Muscle of leg (tissue), 11 donors: ENCODE data around the gene TMEM42. TPM values are rescaled to one million over a fixed set of nuclear protein-coding genes. Genes with fewer than 3 reads are reported as not detected.
"Not testable (repeated sequence)": the region's sequence is repeated elsewhere in the genome, so short reads cannot be mapped to it uniquely, and the experiment has no call there.

ENCODE experiments used
- DNase-seq: peaks from one replicate; pipeline ENCODE4 v3.0.0; 2013
- H3K27ac ChIP-seq: one replicate; pipeline ENCODE4 v1.5.1; 2013; ENCODE audit warnings: mild to moderate bottlenecking, low read length, control low read depth
- H3K27me3 ChIP-seq: one replicate; pipeline ENCODE4 v1.6.1; 2013; ENCODE audit warnings: low read length; ENCODE audit not compliant: control insufficient read depth, insufficient read depth
- H3K36me3 ChIP-seq: one replicate; pipeline ENCODE4 v1.6.1; 2013; ENCODE audit warnings: low read length; ENCODE audit not compliant: control insufficient read depth, insufficient read depth
- H3K4me1 ChIP-seq: one replicate; pipeline ENCODE4 v1.6.1; 2013; ENCODE audit warnings: low read length; ENCODE audit not compliant: control insufficient read depth, insufficient read depth
- H3K4me3 ChIP-seq: one replicate; pipeline ENCODE4 v1.5.1; 2013; ENCODE audit warnings: low read length, control low read depth
- H3K9me3 ChIP-seq: replicated peaks from 2 replicates; pipeline ENCODE4 v1.6.1; 2013; ENCODE audit warnings: low read depth, low read length; ENCODE audit not compliant: control insufficient read depth
- WGBS: methylation state at CpG from one replicate; pipeline ENCODE4 v1.1.5; 2013; ENCODE audit warnings: missing lambda C conversion rate; ENCODE audit not compliant: insufficient coverage; 5-methylcytosine and 5-hydroxymethylcytosine counted together
- polyA plus RNA-seq, 8 donors: library from polyadenylated mRNA; unstranded; fragments of 120-200 nt; gene quantifications; one replicate each; pipeline versions ENCODE4 v1.2.1 to v1.2.3, GENCODE V29; 2013; ENCODE audit warnings: inconsistent platforms in 1 of 8, low replicate concordance in 1 of 8; ENCODE audit not compliant: insufficient read length in 8 of 8, insufficient read depth in 1 of 8
- total RNA-seq: library from RNA; stranded (reverse); fragments of 120-200 nt; gene quantifications from one replicate; pipeline ENCODE4 v1.2.4, GENCODE V29; 2013

TMEM42 gene
- total and polyA plus RNA-seq, 9 donors, result 11.9 to 15.6 (median 14.1) TPM

DNA sequence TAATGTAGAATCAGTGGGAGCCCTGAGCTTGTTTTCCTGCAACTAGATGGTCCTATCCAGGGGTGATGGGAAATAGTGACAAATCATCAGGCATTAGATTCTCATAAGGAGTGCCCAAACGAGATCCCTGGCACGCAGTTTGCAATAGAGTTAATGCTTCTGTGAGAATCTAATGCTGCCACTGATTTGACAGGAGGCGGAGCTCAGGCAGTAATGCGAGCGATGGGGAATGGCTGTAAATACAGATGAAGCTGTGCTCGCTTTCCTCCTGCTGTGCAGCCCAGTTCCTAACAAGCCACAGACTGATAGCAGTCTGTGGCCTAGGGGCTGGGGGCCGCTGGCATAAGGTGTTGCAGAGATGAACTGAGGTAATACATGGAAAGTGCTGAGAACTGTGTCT, 28.3 kb upstream of the TMEM42 start:
- DNase-seq, result no peak
- Histone ChIP-seq H3K36me3 (peaks cover 21% of the 10 kb centered on the region), H3K27me3 (no peaks in the 10 kb centered on the region), H3K4me1 (no peaks in the 10 kb centered on the region), H3K27ac (no peak overlapping the region), H3K4me3 (no peak overlapping the region), H3K9me3 (peaks cover 2% of the 10 kb centered on the region)
- 90% methylated on average over 6 of the region's 7 CpGs for WGBS

- H3K4me3 ChIP-seq, result no peak overlapping the region
- no peaks in the 10 kb centered on the region for H3K27me3 ChIP-seq
- no peak overlapping the region for H3K27ac ChIP-seq
- peaks cover 17% of the 10 kb centered on the region for H3K36me3 ChIP-seq
- no peaks in the 10 kb centered on the region for H3K4me1 ChIP-seq
- DNase-seq, result no peak
- WGBS, result no CpG with 5 or more reads among the region's 3 CpGs
- peaks cover 2% of the 10 kb centered on the region for H3K9me3 ChIP-seq
Observed at GRCh38 chr3:44835684-44836083, 26.0 kb upstream of the TMEM42 start.

- WGBS, result no CpG with 5 or more reads among the region's 2 CpGs
- Histone ChIP-seq H3K36me3 (peaks cover 32% of the 10 kb centered on the region), H3K9me3 (no peaks in the 10 kb centered on the region), H3K27ac (no peak overlapping the region), H3K4me1 (no peaks in the 10 kb centered on the region), H3K4me3 (no peak overlapping the region), H3K27me3 (no peaks in the 10 kb centered on the region)
- no peak for DNase-seq
Observed at GRCh38 chr3:44842376-44842775, 19.3 kb upstream of the TMEM42 start.

GRCh38 chr3:44845528-44846520, 15.9 kb upstream of the TMEM42 start:
- Histone ChIP-seq H3K27ac (no peak overlapping the region), H3K4me1 (no peaks in the 10 kb centered on the region), H3K27me3 (no peaks in the 10 kb centered on the region), H3K4me3 (no peak overlapping the region), H3K36me3 (peaks cover 24% of the 10 kb centered on the region), H3K9me3 (no peaks in the 10 kb centered on the region)
- no peak for DNase-seq
- 72% methylated on average over 6 of the region's 7 CpGs for WGBS

GRCh38 chr3:44848634-44849033, 13.1 kb upstream of the TMEM42 start:
- H3K36me3 ChIP-seq, result peaks cover 14% of the 10 kb centered on the region
- 71% methylated on average over 1 of the region's 1 CpG for WGBS
- H3K27me3 ChIP-seq, result no peaks in the 10 kb centered on the region
- no peak for DNase-seq
- no peak overlapping the region for H3K27ac ChIP-seq
- H3K4me3 ChIP-seq, result no peak overlapping the region
- no peaks in the 10 kb centered on the region for H3K9me3 ChIP-seq
- H3K4me1 ChIP-seq, result no peaks in the 10 kb centered on the region

GRCh38 chr3:44856663-44857062, 5.0 kb upstream of the TMEM42 start:
- H3K9me3 ChIP-seq, H3K36me3 ChIP-seq, H3K4me3 ChIP-seq, H3K27ac ChIP-seq, H3K27me3 ChIP-seq, DNase-seq, H3K4me1 ChIP-seq: not testable (repeated sequence)
- WGBS, result 100% methylated on average over 3 of the region's 6 CpGs

DNA sequence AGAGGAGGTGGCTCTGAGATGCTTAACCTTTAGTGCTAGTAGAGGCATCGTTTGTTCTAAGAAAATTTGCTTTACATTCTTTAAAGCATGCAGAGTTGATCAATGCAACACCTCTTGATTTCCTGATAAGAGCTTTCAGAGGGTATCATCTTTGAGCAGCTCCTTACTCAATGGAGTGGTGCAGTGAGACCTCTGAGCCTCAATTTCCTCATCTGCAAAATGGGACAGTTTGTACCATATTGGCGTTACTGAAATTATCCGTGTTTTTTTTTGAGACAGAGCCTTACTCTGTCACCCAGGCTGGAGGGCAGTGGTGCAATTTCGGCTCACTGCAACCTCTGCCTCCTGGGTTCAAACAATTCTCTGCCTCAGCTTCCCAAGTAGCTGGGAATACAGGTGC, 1.6 kb upstream of the TMEM42 start:
- 95% methylated on average over 4 of the region's 4 CpGs for WGBS
- no peak overlapping the region for H3K27ac ChIP-seq
- DNase-seq, result no peak
- H3K9me3 ChIP-seq, result no peaks in the 10 kb centered on the region
- no peak overlapping the region for H3K4me3 ChIP-seq
- H3K36me3 ChIP-seq, result peaks cover 4% of the 10 kb centered on the region
- H3K27me3 ChIP-seq, result no peaks in the 10 kb centered on the region
- peaks cover 13% of the 10 kb centered on the region for H3K4me1 ChIP-seq

DNA sequence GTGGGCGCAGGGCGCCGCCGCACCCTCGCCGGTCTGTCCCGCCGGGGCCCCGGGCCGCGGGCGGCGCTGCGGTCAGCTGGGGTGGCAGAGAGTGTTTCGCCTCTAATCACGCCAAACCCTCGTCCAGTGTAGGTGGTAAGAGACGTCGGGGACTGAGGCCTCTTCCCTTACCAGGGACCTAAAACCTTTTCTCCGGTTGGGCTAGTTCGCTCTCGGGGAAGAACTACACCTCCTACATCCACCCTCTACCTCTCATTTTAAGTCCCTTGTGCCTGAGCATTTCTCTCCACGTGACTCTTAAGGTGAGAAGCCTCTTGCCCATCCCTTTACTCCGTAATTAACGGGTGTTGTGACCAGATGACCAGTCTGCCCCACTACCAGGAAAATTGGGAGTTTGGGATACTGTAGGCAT, 520 bp downstream of the TMEM42 start:
- Histone ChIP-seq H3K36me3 (peaks cover 7% of the 10 kb centered on the region), H3K27me3 (no peaks in the 10 kb centered on the region), H3K27ac (peak overlapping the region; percentile 85), H3K4me3 (peak overlapping the region; percentile 72), H3K4me1 (peaks cover 20% of the 10 kb centered on the region), H3K9me3 (no peaks in the 10 kb centered on the region)
- DNase-seq, result peak; percentile 43
- 0% methylated on average over 10 of the region's 25 CpGs for WGBS

DNA sequence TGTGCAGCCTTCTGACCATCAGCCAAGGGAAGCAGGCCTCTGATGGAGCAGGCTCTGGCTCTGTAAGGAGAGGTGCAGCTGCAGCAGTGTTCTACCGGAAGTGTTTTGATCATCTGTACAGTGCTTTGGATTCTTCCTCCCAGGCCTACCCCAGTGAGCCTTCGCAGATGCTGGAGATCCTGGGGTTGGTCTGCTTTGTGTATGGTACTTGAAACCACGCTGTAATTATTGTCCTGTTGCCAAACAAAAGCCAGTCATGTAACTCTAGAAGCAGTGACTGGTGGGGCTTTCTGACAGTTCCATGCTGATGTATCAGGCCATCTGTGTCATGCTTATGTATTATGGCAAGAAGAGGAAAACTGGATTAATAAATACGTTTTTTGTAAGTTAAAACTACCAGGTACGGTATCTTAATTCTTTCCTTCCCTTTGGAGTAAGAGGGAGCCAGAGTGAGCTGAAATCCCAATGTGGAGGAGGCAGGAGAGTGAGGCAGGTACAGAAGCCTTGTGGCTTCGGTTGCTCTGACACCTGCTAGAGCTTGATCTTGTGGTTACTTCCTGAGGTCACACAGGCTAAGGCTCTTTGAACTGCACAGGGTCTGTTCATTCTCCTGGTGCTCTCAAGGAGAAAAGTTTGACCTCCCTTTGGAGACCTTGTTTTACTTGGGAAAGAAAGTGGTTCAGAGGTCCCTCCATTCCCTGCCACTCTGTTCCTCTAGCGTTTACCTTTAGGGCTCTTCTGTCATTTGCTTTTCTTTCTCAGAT, 3.7 kb downstream of the TMEM42 start:
- Histone ChIP-seq H3K4me1 (peaks cover 20% of the 10 kb centered on the region), H3K27me3 (no peaks in the 10 kb centered on the region), H3K27ac (peak overlapping the region; percentile 7), H3K36me3 (peaks cover 3% of the 10 kb centered on the region), H3K9me3 (no peaks in the 10 kb centered on the region), H3K4me3 (no peak overlapping the region)
- peak; percentile 25 for DNase-seq
- no CpG with 5 or more reads among the region's 7 CpGs for WGBS

- no peak for DNase-seq
- WGBS, result no CpG with 5 or more reads among the region's 7 CpGs
- Histone ChIP-seq H3K4me1 (peaks cover 16% of the 10 kb centered on the region), H3K4me3 (no peak overlapping the region), H3K27me3 (no peaks in the 10 kb centered on the region), H3K36me3 (peaks cover 3% of the 10 kb centered on the region), H3K9me3 (no peaks in the 10 kb centered on the region), H3K27ac (no peak overlapping the region)
Observed at GRCh38 chr3:44867421-44868111, 5.9 kb downstream of the TMEM42 start.
